C4-2B (cell line): ENCODE data around the gene GIMD1.

ENCODE experiments used
- ZFX ChIP-seq: fragments of 450-650 bp; IDR thresholded peaks from 2 replicates; pipeline ENCODE4 v1.6.1; 2017
- TF ChIP-seq, protein P1 (sequence below): fragments of 450-650 bp; conservative IDR thresholded peaks from 2 replicates; pipeline ENCODE4 v1.5.1; 2017; ENCODE audit warnings: mild to moderate bottlenecking

DNA sequence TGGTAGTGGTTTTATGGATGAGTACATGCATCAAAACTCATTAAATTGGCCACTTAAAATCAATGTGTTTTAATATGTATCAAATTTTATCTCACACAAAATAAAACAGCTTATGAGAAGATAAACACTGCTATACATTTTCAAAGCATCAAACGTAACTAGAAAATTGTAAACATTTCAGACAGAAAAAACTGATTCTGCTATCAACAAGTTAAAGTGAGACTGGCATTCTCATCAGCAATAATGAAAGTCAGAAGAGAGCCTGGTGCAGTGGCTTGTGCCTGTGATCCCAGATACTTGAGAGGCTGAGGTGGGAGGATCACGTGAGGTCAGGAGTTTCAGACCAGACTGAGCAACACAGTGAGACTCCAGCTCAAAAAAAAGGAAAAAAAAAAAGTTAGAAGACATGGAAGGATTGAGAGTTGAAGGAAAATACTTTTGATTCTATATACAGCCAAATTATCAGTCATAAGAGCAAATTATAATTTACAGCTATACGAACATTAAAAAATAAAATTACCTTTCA is 55.5 kb downstream of the GIMD1 start:
- TF ChIP-seq, protein P1, sequence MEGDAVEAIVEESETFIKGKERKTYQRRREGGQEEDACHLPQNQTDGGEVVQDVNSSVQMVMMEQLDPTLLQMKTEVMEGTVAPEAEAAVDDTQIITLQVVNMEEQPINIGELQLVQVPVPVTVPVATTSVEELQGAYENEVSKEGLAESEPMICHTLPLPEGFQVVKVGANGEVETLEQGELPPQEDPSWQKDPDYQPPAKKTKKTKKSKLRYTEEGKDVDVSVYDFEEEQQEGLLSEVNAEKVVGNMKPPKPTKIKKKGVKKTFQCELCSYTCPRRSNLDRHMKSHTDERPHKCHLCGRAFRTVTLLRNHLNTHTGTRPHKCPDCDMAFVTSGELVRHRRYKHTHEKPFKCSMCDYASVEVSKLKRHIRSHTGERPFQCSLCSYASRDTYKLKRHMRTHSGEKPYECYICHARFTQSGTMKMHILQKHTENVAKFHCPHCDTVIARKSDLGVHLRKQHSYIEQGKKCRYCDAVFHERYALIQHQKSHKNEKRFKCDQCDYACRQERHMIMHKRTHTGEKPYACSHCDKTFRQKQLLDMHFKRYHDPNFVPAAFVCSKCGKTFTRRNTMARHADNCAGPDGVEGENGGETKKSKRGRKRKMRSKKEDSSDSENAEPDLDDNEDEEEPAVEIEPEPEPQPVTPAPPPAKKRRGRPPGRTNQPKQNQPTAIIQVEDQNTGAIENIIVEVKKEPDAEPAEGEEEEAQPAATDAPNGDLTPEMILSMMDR = no peak
- no peak for TF ChIP-seq ZFX
